ENCODE results near the gene PCYT2. TPM values are rescaled to one million over a fixed set of nuclear protein-coding genes. Genes with fewer than 3 reads are reported as not detected.

PCYT2 gene
- total RNA-seq, 2 donors from 2014 or later = 51.4 to 69.2 TPM

GRCh38 chr17:81926451-81927151 is 15.4 kb upstream of the PCYT2 start:
- under 1% methylated on average over 32 of the region's 46 CpGs for WGBS
- peaks cover 22% of the 10 kb centered on the region for H3K4me1 ChIP-seq (replicated peaks)
- DNase-seq (ENCODE audit: low spot score) = peak; percentile 51
- TF ChIP-seq CTCF (IDR thresholded peaks at IDR 0.05) (no peak), POLR2AphosphoS5 (IDR thresholded peaks at IDR 0.05) (peak; percentile 61), POLR2A (IDR thresholded peaks at IDR 0.05) (peak; percentile 38)
- H3K4me3 ChIP-seq = peak overlapping the region; percentile 89 to 98
- H3K36me3 ChIP-seq = no peaks in the 10 kb centered on the region
- H3K9me3 ChIP-seq = no peaks in the 10 kb centered on the region
- no peaks in the 10 kb centered on the region for H3K27me3 ChIP-seq (replicated peaks; ENCODE audit: insufficient read depth)
- intact Hi-C loops (cut with DNase I) = no loop called here
- peak overlapping the region; percentile 83 to 85 for H3K27ac ChIP-seq

- no peaks in the 10 kb centered on the region for H3K9me3 ChIP-seq
- no peak for TF ChIP-seq POLR2A (IDR thresholded peaks at IDR 0.05)
- DNase-seq (ENCODE audit: low spot score) = no peak
- H3K4me1 ChIP-seq (replicated peaks) = peaks cover 22% of the 10 kb centered on the region
- peak overlapping the region; percentile 83 to 85 for H3K27ac ChIP-seq
- no peaks in the 10 kb centered on the region for H3K27me3 ChIP-seq (replicated peaks; ENCODE audit: insufficient read depth)
- WGBS = 61% methylated on average over 10 of the region's 10 CpGs
- intact Hi-C loops (cut with DNase I) = no loop called here
- peak overlapping the region; percentile 89 to 98 for H3K4me3 ChIP-seq
- H3K36me3 ChIP-seq = no peaks in the 10 kb centered on the region
Measured at GRCh38 chr17:81925860-81926450, 14.8 kb upstream of the PCYT2 start.

GRCh38 chr17:81924557-81925532 is 13.6 kb upstream of the PCYT2 start:
- 68% methylated on average over 21 of the region's 21 CpGs for WGBS
- no peak for DNase-seq (ENCODE audit: low spot score)
- peaks cover 22% of the 10 kb centered on the region for H3K4me1 ChIP-seq (replicated peaks)
- TF ChIP-seq CTCF (IDR thresholded peaks at IDR 0.05) (no peak), POLR2AphosphoS5 (IDR thresholded peaks at IDR 0.05) (no peak), POLR2A (IDR thresholded peaks at IDR 0.05) (no peak)
- H3K27me3 ChIP-seq (replicated peaks; ENCODE audit: insufficient read depth) = no peaks in the 10 kb centered on the region
- intact Hi-C loops (cut with DNase I) = no loop called here
- no peak overlapping the region for H3K4me3 ChIP-seq
- no peak overlapping the region for H3K27ac ChIP-seq
- H3K9me3 ChIP-seq = no peaks in the 10 kb centered on the region
- H3K36me3 ChIP-seq = no peaks in the 10 kb centered on the region

GRCh38 chr17:81923302-81924260 is 12.4 kb upstream of the PCYT2 start:
- Histone ChIP-seq H3K27ac (peak overlapping the region; percentile 38 to 47), H3K36me3 (no peaks in the 10 kb centered on the region), H3K9me3 (no peaks in the 10 kb centered on the region), H3K27me3 (replicated peaks; ENCODE audit: insufficient read depth) (no peaks in the 10 kb centered on the region), H3K4me1 (replicated peaks) (peaks cover 20% of the 10 kb centered on the region), H3K4me3 (no peak overlapping the region)
- intact Hi-C loops (cut with DNase I) = no loop called here
- 43% methylated on average over 32 of the region's 32 CpGs for WGBS
- TF ChIP-seq CTCF (IDR thresholded peaks at IDR 0.05) (no peak), POLR2AphosphoS5 (IDR thresholded peaks at IDR 0.05) (no peak), POLR2A (IDR thresholded peaks at IDR 0.05) (no peak)
- DNase-seq (ENCODE audit: low spot score) = no peak

All from prostate gland (tissue), 2 donors.